Mucosa of gallbladder (tissue), 1 donor: ENCODE data around the gene SYNE1. TPM values are rescaled to one million over a fixed set of nuclear protein-coding genes. Genes with fewer than 3 reads are reported as not detected.
"Not testable (repeated sequence)": the region's sequence is repeated elsewhere in the genome, so short reads cannot be mapped to it uniquely, and the experiment has no call there.

Experiments
- DNase-seq: peaks from one replicate; pipeline ENCODE4 v3.0.0-alpha.2; 2020; ENCODE audit warnings: low spot score
- total RNA-seq: library from RNA; stranded (reverse); gene quantifications from one replicate; pipeline ENCODE4 v1.2.1, GENCODE V29; 2021
- donor health status: DM: no; HTN: no; CAD: no.

The SYNE1 gene
- total RNA-seq, 1 donor from 2014 or later: 65.6 TPM

- no peak for DNase-seq
Measured at GRCh38 chr6:152099446-152100182, 537.5 kb downstream of the SYNE1 start.

- DNase-seq: no peak
Measured at GRCh38 chr6:152098683-152099082, 538.5 kb downstream of the SYNE1 start.

DNA sequence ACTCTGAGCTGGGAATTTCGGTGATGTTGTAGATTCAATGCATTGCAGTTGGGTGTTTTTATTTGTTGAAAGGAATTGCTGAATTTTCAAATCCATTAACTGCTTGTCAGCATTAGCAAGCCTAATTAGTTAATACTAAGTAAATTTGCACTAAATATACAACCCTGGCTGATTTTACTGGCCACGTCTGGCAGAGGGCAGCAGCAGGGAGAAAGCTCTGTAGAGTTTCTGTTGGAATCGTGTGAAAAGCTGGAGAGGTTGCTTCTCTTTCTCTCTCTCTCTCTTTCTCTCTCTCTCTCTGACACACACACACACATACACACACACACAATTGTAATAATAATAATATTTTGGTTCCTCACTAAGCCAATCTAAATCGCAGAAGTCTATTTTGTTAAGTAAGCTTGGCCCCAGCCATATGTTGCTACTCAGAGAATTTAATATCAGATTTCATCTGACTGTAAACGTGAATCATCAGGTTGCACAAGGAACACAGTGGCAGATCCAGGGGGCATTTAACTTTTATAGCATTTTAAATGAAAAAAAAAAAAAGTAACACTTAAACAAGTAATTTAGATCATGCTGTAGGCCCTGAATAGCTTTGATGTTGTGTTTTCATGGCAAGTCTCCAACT, 540.2 kb downstream of the SYNE1 start:
- no peak for DNase-seq

- peak; percentile 74 for DNase-seq
Measured at GRCh38 chr6:152094992-152095592, 542.1 kb downstream of the SYNE1 start.

DNA sequence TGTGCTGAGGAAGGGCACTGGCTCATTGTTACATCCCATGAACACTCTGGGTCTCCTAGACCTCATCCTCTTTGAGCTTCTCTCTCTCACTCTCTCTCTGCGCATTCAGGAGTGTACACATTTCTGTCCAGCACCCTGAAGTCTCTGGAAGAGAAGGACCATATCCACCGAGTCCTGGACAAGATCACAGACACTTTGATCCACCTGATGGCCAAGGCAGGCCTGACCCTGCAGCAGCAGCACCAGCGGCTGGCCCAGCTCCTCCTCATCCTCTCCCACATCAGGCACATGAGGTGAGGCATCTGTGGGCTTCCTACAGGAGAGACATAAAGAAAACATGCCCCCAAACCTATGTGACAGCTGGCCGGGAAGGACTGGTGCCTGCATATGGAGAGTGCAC, 542.9 kb downstream of the SYNE1 start:
- DNase-seq: no peak

DNA sequence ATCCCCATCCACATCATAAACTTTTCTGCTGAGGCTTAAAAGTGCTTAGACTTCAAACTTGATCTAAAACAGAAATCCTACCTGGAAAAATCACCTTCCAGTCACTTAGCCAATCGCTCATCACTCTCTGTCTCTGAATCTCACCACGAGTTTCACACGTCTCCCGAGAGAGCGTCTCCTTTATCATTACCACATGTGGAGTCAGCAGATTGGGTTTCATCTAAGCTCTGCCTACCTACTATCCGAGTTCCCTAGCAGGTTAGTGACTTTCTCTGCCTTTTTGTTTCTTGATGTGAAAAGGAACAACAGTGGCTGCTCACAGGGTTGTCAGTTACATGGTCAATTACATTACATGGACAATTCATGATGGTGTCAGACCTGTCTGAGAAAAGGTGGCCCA, 543.5 kb downstream of the SYNE1 start:
- DNase-seq: no peak

DNA sequence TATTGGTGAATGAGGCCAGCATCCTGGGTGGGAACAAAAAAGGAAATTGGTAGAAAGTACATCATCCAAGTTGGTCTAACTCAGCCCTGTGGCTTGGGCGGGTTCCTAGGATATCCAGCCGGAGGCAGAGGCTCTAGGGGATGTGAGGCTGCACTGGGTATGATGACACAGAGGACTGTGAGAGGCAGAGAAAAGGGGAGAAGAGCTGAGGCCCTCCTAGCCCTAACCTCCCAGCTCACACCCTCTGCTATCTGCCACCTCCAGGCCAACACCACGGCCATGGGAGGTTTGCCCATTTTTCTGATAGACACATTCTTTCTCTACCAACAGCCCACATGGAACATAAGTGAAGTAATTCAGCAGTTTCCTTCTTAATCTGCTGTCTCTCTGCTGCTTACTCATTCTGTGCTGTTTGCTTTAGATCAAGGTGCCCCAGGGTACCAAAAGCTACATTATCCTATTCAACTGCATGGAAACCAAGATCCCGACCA, 545.3 kb downstream of the SYNE1 start:
- DNase-seq: no peak

- DNase-seq: no peak
Measured at GRCh38 chr6:152091201-152091600, 546.0 kb downstream of the SYNE1 start.

GRCh38 chr6:152089992-152090391, 547.2 kb downstream of the SYNE1 start:
- DNase-seq: no peak

DNA sequence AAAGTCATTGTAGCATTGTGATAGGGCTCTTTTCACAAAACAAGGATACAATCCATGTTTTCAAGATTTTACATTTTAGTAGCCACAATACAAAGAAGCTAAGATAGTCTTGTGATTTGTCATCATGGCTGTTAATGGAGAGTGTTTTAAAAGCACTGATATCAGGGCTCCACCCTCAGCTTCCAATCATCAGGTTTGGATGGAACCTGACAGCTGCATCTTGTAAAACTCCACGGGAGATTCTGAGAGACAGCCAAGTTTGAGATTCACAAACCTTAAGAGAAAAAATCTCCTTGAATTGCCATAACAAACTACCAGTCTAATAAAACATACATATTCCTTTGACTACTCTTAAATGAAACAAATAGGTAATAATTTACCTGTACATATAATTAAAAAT, 549.5 kb downstream of the SYNE1 start:
- no peak for DNase-seq

DNA sequence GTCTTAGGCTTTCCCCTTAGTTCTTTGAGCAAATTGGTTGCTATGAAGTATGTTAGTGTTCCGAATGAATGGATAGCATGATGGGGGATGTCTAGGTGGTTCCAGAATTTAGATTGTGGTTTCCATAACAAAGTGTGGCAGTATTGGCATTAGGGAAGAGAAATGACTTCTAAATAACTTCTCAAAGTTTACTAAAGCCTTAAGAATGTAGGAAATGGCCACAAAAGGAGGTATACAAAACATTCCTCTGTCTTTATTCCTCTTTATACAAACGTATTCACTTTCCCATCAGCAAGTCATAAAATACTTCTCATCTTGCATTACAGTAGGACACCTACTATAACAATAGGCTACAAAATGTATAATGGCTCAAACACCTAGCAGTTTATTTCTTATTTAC, 550.1 kb downstream of the SYNE1 start:
- DNase-seq: no peak

- no peak for DNase-seq
Measured at GRCh38 chr6:152086223-152086873, 550.8 kb downstream of the SYNE1 start.

DNA sequence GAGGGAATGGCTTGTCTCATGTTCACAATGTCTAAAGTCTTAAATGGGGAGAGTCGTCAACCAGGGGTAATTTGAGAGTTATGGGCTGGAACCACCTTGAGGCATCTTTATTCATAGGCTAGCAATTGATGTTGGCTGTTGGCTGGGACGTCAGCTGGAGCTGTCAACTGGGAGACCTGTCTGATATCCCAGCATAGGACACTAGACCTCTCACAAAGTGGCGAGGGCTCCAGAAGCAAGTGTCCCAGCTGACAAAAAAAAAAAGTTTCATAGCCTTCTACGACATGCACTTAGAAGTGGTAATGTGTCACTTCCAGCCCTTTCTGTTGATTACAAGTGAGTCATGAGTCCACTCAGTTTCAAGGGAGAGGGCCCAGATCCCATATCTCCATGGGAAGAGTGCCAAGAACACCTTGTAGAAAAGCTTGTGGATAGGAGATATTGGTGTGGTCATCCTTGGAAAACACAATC, 551.7 kb downstream of the SYNE1 start:
- DNase-seq: no peak

DNA sequence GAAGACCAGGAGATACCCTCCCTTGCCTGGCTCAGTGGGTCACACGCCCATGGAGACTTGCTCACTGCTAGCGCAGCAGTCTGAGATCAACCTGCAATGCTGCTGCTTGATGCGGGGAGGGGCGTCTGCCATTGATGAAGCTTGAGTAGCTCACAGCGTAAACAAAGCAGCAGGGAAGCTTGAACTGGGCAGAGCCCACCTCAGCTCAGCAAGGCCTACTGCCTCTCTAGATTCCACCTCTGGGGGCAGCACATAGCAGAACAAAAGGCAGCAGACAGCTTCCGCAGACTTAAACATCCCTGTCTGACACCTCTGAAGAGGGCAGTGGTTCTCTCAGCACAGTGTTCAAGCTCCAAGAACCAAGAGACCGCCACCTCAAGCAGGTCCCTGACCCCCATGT, 558.4 kb downstream of the SYNE1 start:
- no peak for DNase-seq

DNA sequence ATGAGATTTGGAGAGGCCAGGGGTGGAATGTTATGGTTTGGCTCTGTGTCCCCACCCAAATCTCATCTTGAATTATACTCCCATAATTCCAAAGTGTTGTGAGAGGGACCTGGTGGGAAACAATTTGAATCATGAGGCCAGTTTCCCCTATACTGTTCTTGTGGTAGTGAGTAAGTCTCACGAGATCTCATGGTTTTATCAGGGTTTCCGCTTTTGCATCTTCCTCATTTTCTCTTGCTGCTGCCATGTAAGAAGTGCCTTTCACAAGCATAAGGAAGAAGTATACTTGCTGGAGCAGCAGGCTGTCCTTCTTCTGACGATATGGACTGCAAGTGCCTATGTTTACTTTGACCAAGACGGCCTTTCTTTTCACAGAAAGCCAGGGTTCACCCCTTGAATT, 559.2 kb downstream of the SYNE1 start:
- DNase-seq: no peak

GRCh38 chr6:152076242-152076641, 560.9 kb downstream of the SYNE1 start:
- not testable (repeated sequence) for DNase-seq

GRCh38 chr6:152071843-152072242, 565.3 kb downstream of the SYNE1 start:
- DNase-seq: no peak

Other genes with a start within 250 kb of the SYNE1 start
- gene MYCT1, start 60.5 kb upstream of the SYNE1 start, total RNA-seq: 6.8 TPM
- gene VIP, start 113.4 kb upstream of the SYNE1 start, total RNA-seq: 3.0 TPM